Measurements from ENCODE around the gene TNK2. TPM values are rescaled to one million over a fixed set of nuclear protein-coding genes. Genes with fewer than 3 reads are reported as not detected.

Gene TNK2
- total and polyA plus RNA-seq, 2 donors (not counting 3 experiments of a cell fraction or from before 2014, with no cell fraction given), result 18.6 to 71.6 TPM

DNA sequence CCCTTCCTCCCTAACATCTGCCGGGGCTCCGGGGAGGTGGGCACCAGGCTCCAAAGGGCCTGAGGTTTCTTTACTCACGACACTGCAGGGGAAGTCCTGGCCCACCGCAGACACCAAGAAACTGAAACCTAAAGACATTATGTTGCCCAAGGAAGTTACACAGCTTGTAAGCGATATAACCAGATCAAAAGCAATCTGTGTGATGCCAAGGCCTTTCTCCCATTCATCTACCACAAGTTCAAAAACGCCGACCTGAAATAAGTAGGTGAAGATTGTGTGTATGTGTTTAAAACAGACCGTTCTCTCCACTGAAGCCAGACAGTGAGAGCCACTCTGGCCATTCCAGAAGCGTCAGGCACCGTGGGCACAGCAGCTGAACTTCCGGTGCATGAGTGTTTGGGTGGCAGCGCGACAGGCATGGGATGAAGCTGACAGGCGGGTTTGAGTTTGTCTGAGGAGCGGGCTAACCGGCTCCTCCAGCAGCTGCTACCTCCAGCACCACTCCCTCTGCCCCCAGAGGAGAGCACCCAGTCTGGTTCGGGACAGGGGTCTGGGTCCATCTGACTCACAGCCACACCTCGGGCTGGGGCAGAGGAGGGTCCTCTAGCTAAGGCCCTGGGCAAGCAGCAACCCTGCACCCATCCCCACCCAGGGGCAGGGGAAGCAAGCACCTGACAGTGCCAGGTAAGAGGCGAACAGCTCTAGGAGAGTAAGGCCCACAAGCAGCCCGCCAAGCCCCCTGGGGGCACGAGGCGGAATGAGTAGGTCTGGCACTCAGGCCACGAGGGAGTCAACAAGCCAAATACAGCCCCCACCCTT is 1.3 kb downstream of the TNK2 start:
- H3K36me3 ChIP-seq (ENCODE audit: control insufficient read depth in 2 of 2, extremely low read depth in 1 of 2, insufficient read depth in 2 of 2, low read length in 2 of 2), result no peaks in the 10 kb centered on the region
- intact Hi-C loops (cut with micrococcal nuclease) (no loop called here), dilution Hi-C loops (cut with MboI; ENCODE audit: extremely low pct_ligation_motif_present, low sequenced_read_pairs) (no loop called here)
- H3K79me2 ChIP-seq (ENCODE audit: control insufficient read depth, insufficient read depth, low read length), result no peaks in the 10 kb centered on the region
- no peak overlapping the region for H3K4me3 ChIP-seq (replicated peaks in 1 of 3; ENCODE audit: insufficient read depth in 1 of 3, low read depth in 1 of 3, low read length in 3 of 3)
- H3K9me1 ChIP-seq (replicated peaks; ENCODE audit: control insufficient read depth, extremely low read depth, insufficient read depth, low read length), result no peaks in the 10 kb centered on the region
- FAIRE-seq (no peak), DNase-seq (ENCODE audit: low read depth, low spot score) (no peak)
- H3K27me3 ChIP-seq (ENCODE audit: control insufficient read depth in 2 of 2, insufficient read depth in 2 of 2, low read length in 2 of 2), result no peaks in the 10 kb centered on the region
- no TSS peak for BruUV-seq (replicated peaks)
- POLR2A ChIA-PET, result interaction anchor here (0.5 kb wide), 1 partner anchor 679 kb away, joined by 9 read pairs; no protein-coding TSS in a partner anchor
- H2AFZ ChIP-seq (ENCODE audit: low read depth, low read length), result no peak overlapping the region
- H3K9me3 ChIP-seq (replicated peaks; ENCODE audit: control insufficient read depth, insufficient read depth, low read length), result no peaks in the 10 kb centered on the region
- CTCF ChIA-PET, result interaction anchor here (2.2 to 5.7 kb wide), 3 partner anchors 12 to 48 kb away, joined by 11 to 57 read pairs (median 16); no protein-coding TSS in a partner anchor
- H4K20me1 ChIP-seq (replicated peaks; ENCODE audit: control insufficient read depth, extremely low read depth, insufficient read depth, low read length), result no peaks in the 10 kb centered on the region
- H3K27ac ChIP-seq (ENCODE audit: insufficient read depth, low read depth, low read length), result no peak overlapping the region
- peaks cover 1% of the 10 kb centered on the region for H3K4me1 ChIP-seq (ENCODE audit: control insufficient read depth, extremely low read depth, insufficient read depth, low read length)
- TF ChIP-seq EZH2 (IDR thresholded peaks at IDR 0.05; ENCODE audit: borderline replicate concordance, low read depth, low read length, severe bottlenecking) (no peak), FOS (IDR thresholded peaks at IDR 0.05; ENCODE audit: borderline replicate concordance, insufficient read depth, low read length) (no peak), JUN (IDR thresholded peaks at IDR 0.05; ENCODE audit: borderline replicate concordance, insufficient read depth, insufficient read length, low read depth) (no peak), POLR2A (IDR thresholded peaks at IDR 0.05; ENCODE audit: low read depth, low read length) (no peak), POLR2AphosphoS5 (IDR thresholded peaks at IDR 0.05; ENCODE audit: insufficient read depth, low read depth, low read length) (no peak), MYC (IDR thresholded peaks at IDR 0.05; ENCODE audit: low read depth, low read length) (no peak), GATA2 (IDR thresholded peaks at IDR 0.05; ENCODE audit: insufficient read depth, insufficient read length, low read depth, low read length) (no peak)
- TF ChIP-seq, protein P1, sequence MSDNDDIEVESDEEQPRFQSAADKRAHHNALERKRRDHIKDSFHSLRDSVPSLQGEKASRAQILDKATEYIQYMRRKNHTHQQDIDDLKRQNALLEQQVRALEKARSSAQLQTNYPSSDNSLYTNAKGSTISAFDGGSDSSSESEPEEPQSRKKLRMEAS (IDR thresholded peaks at IDR 0.05; ENCODE audit: insufficient read depth, insufficient read length), result no peak
- TF ChIP-seq, protein P2, sequence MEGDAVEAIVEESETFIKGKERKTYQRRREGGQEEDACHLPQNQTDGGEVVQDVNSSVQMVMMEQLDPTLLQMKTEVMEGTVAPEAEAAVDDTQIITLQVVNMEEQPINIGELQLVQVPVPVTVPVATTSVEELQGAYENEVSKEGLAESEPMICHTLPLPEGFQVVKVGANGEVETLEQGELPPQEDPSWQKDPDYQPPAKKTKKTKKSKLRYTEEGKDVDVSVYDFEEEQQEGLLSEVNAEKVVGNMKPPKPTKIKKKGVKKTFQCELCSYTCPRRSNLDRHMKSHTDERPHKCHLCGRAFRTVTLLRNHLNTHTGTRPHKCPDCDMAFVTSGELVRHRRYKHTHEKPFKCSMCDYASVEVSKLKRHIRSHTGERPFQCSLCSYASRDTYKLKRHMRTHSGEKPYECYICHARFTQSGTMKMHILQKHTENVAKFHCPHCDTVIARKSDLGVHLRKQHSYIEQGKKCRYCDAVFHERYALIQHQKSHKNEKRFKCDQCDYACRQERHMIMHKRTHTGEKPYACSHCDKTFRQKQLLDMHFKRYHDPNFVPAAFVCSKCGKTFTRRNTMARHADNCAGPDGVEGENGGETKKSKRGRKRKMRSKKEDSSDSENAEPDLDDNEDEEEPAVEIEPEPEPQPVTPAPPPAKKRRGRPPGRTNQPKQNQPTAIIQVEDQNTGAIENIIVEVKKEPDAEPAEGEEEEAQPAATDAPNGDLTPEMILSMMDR (IDR thresholded peaks at IDR 0.05; ENCODE audit: extremely low read depth in 1 of 2, insufficient read depth in 1 of 2, low read depth in 1 of 2, low read length in 2 of 2), result no peak
- H3K9ac ChIP-seq (replicated peaks; ENCODE audit: extremely low read depth, insufficient read depth, low read length), result no peak overlapping the region
- H3K4me2 ChIP-seq (ENCODE audit: insufficient read depth, low read length), result no peak overlapping the region

All from endothelial cell of umbilical vein (primary cell).